ENCODE measurements around the gene DCP1B.
A peak's percentile ranks its signal among the peaks of the same experiment; 100 is the strongest.

The DCP1B gene

DNA sequence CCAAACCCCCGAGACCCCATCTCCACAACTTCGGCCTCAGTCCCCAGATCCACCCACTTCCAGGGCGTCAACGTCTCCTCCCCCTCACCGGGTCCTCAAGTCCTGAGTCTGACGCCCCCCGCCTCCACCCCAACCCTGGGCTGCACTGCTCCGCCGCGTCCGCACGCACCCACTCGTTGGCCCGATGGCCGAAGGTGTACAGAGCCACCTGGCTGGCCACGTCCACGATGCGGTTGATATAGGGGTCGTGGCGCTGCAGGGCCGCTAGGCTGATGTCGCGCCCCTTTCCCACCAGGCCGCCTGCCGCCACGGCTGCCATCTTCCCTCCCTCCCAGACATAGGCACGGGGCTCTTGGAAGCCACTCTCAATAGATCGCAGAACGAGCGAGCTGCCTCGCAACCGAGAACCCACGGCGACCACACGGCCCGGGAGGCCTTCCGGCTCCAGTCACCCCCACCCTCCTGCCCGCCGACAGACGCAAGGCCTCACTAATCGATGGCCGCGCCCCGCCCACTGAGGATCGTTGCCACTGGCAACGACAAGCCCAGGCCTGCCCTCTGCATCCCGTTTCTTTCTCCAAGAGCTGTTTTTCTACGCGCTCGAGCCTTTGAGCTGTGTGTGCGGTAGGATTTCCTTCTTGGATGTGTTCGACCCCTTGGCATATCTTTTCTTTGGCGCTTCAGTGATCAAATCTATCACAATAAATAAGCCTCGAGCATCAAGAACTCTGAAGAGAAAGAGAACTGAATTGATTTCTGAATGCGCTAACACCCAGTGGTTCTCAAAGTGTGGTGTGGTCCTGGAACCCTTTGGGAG lies at the start of gene DCP1B:
Gene DCP1B (minus strand): TSS at position 345 of the 817 bp plus-strand sequence. CDS start 26 bp downstream, at position 319.
- DNase-seq (ENCODE audit: low read depth in 3 of 3) = peak; percentile 87 to 94 (median 93)

GRCh38 chr12:2053691-2054090 lies 49.4 kb upstream of the DCP1B start:
- no peak for DNase-seq (ENCODE audit: low read depth in 3 of 3)

DNA sequence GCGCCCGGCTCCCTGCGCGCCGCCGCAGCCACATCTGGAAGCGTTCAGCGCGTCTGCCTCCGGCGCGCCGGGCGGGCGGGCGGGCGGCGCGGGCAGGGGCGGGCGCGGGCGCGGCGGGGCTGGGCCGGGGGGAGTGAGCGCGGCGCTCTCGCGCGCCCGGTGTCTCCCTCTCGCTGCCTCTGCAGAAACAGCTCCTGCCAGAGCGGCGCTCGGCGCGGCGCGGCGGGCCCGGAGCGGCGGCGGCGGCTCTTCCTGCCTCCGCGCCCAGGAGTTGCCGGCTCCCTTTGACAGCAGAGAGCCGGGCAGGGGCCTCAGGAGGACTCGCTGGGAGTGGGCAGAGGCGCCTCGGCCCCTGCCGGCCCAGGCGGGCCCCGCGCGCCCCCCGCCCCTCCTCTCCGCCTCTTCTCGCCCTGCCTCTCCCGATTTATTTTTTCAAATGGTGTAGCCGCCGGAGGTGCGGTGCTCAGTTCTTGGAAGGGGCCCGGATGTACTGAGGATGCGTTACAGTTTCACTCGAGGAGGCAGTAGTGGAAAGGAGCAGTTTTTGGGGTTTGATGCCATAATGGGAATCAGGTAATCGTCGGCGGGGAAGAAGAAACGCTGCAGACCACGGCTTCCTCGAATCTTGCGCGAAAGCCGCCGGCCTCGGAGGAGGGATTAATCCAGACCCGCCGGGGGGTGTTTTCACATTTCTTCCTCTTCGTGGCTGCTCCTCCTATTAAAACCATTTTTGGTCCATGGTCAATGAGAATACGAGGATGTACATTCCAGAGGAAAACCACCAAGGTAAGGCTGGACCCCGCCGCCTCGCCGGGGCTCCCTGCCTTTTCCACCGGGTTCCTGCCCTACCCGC lies 48.8 kb upstream of the DCP1B start, which contains the start of gene CACNA1C:
Gene CACNA1C (plus strand): TSS at position 162 of the 853 bp plus-strand sequence. CDS start 576 bp downstream, at position 738.
- DNase-seq (ENCODE audit: low read depth in 3 of 3) = peak in 1 of 3 donors; percentile 31

DNA sequence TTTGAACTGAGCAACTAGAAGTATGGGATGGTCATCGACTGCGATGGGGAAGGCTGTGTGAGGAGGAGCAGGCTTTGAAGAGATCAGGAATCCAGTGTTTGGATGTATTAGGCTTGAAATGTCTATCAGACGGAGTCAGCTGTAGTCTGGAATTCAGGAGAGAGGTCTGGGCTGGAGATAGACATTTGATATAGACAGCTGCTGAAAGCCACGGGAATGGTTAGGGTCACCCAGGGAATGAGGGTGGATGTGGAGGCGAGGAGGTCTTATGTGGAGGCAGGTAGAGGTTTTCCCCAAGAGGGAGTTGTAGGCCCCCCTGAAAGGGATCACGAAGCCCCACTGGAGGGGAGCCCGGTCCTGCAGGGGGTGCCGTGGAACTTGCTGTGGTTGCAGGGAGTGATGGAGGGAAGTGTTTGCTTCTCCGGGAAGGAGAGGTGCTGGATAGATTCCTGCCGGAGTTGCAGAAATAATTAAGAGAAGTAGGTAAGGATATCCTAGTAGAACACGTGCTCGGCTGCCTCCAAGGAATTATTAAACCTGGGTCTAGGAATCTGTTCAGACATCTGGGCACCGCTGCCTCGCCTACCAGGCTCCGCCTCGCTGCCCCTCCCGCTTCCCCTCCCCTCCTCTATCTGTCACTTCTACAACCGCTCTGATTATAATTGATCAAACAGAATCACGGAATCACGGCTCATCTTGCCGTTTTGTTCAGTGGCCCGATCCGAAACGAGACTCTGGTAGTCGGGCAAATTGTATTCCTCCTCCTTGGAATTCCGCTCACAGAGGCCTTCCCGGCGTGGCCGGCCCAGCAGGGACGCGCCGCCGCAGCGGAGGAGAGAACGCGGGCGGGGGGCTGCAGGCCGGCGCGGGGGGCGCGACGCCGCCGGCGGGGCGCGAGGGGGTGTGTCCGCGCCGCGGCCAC lies 47.7 kb upstream of the DCP1B start:
- DNase-seq (ENCODE audit: low read depth in 3 of 3) = no peak

DNA sequence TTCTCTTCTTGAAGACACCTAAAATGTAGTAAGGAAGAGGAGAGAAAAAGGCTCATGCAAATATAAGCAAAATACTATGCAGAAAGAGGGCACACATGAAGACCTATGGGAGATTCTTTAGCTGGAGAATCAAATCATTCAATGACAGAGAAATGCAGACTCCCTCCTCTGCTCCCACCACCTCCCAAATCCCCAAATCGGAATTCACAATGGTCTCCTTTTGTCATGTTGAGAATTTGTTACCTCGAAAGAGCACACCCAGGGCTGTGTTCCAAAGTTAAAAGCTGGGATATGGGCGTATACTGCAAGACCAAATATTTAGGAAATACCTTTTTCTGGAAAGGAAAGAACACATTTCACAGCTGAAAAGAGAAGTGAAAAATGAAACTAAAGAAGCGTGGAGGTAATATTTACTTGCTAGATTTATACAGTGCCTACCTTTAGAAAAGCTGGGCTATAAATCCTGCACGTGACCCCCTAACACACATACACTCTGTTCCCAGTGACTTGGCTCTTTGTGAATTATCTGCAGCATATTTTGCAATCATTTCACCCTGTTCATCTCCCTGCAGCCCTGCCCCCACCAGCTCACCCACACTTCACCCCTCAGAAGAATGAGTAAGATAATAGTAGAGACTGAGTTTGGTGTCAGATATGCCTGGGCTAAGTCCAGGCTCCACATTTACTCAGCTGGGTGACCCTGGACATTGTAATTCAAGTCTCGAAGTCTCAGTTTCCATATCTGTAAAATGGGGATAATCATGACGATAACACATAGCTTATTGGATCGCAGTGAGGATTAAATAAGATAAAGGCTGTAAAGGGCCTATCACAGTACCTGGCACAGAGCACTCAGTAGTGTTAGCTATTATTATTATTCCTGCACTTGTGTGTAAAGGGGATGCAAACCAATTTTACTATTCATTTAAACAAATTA lies 45.6 kb upstream of the DCP1B start:
- DNase-seq (ENCODE audit: low read depth in 3 of 3) = no peak

GRCh38 chr12:2047752-2048151 lies 43.5 kb upstream of the DCP1B start:
- no peak for DNase-seq (ENCODE audit: low read depth in 3 of 3)

DNA sequence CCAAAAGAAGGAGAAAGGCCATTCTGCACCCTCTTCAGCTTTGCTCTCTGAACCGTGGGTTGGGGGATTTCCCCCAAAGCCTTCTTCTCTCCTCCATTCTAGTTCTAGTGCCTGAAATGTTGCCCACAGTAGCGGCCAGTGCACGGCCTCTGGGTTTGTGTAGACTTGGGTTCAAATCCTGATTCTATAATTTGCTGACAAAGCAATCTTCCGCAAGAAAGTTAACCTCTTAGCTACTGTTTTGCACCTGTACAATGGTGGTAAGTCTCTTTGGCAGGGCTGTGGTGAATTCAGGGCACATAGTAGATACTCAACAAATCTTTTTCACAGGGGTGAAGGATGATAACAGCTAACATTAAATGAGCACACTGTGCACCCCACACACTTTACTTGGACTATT lies 42.7 kb upstream of the DCP1B start:
- no peak for DNase-seq (ENCODE audit: low read depth in 3 of 3)

GRCh38 chr12:2044165-2044564 lies 39.9 kb upstream of the DCP1B start:
- DNase-seq (ENCODE audit: low read depth in 3 of 3) = no peak

DNA sequence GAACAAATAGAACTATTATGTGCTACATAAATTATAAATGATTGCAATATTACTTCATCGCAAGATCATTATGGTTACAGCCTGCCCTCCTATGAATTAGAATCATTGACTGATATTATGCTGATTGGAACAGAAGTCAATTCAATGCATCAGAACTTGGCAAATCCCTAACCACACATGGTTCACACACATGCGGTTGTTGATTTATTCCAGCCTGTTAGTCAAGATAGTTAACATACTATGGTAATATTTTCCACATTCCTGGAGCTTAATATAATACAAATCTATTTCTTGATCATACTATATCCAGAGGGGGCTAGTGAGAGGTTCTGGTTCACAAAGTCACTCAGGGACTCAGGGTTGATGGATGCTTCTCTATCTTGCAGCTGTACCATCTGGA lies 38.8 kb upstream of the DCP1B start:
- DNase-seq (ENCODE audit: low read depth in 3 of 3) = no peak

DNA sequence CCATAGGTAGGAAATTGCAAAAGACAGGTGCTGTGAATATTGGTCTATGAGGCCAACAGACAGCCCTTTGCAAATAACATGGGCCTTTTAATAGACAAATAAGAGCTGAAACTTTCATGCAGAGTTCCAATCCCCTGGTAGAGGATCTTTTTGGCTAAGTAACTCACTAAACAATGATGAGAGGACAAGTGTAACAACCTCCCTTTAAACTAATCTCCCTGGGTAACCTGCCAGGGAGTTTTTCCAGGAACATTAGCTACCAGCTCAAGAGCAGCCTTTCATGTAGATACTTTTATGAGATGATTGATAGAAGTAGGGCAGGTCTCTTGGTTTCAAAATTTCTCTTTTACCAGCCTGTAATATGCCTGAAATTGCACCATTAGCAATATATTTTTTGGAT lies 34.8 kb upstream of the DCP1B start:
- no peak for DNase-seq (ENCODE audit: low read depth in 3 of 3)

DNA sequence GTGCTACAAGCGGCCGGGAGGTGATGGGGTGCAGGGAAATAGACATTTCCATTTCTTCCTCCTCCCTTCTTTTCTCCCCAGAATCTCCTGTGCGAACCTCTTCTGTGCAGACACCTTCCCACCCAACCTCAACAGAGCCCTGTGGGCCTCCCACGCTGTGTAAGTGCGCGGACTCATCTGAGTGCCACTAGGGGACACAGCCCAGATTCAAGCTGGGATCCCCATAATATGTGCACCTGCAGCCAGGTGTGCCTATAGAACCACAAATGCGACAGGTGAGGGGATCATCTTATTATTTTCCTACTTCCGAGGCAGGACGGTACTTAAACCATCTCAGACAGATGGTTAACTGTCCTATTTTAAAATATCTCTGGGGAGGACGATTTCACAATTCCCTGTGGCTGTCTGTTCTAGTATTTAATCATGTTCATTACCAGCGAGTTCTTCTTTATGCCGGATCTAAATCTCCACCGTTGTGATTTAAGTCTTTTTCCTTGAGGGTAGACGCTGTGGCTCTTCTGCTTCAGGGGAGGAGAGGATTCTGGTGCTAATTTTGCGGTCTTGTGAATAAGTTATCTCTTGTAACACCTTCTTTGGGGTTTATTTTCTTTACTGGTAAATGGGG lies 31.3 kb upstream of the DCP1B start:
- DNase-seq (ENCODE audit: low read depth in 3 of 3) = no peak

DNA sequence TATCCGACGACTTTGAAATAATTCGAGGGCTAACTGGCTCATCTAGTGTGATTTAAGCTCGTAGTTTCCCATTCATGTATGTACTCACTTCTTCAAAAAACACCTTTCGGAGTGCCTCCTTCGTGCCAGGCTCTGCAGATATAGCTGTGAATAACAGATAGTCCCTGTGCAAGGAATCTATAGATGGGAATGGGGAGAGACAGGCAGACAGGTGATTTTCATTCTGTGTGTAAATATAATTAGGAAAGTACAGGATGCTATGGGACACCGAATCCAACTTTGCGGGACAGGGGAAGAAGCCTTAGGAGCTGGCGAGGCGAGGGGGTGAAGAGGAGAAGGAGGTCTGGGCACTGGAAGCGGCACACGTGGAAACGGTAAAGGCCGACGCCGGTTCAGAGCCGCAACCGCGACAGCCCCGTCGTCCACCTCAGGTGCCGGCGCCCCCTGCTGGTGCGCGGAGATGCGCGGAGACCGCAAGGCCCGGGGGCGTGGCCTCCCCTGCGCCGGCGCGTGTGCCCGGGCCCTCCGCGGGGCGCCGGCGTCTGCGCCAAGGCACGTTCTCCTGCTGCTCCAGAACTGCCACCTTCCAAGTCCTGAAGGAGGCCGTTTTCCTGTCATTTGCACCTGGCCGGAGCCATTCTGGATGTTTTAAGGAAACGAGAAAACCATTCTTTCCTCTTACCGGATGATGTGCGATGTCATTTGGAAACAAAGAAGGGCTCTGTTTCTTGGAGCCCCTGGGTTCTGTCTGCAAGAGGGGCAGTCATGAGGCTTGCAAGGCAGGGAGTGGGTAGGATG lies 30.6 kb upstream of the DCP1B start:
- DNase-seq (ENCODE audit: low read depth in 3 of 3) = peak; percentile 68 to 86 (median 74)

DNA sequence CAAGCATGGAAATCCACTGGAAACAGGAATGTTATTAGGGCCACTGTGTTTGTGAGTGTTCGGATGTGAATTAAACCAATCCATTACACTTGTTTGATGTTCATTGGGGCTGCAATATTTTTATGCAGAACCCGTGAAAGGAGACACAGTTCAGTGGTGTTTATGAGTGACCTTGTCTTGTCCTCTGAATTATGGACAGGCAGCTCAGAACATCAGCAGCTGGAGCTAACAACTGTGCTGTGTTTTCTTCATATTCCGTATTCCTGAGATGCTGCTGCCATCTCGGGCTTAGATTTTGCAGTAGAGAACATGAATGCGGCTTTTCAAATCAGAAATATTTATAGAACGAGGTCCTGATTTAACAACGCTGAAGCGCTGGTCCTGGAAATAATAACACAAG lies 28.2 kb upstream of the DCP1B start:
- DNase-seq (ENCODE audit: low read depth in 3 of 3) = no peak

DNA sequence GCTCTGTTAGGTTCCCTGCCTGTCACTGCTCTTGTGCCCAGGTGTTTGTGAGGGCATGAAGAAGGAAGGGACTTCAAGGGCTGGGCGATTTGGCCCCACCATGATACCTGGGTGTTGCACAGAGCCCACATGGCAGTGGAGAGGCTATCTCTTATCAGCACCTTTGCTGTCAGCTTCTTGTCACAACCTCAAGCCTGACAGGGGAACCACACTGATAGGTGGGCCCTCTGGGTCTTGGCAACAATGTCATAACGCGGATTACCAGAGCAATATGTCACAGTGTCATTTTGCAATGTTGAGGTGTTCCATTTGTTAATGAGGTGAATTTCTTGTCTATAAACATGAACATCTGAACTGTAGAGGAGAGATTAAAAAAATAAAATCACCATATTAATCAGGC lies 25.6 kb upstream of the DCP1B start:
- DNase-seq (ENCODE audit: low read depth in 3 of 3) = no peak

DNA sequence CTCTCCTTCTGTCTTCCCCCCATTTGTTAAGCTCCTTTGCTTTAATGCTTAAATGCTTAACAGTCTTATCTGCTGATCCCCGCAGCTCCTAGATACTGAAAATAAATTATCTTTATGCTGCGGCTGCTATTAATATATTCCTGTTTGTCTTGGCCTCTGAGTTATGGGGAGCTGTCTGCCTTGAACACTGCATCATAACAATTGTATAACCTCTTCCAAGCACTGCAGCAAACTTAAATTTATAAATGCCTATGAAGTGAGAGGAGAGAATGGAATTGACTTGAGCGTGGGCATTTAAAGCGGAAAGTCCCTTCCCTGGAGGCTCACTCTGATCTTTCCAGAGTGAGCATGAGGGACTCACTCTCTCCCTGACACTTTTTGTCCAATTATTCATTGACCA lies 23.1 kb upstream of the DCP1B start:
- DNase-seq (ENCODE audit: low read depth in 3 of 3) = no peak

GRCh38 chr12:2023365-2023764 lies 19.1 kb upstream of the DCP1B start:
- DNase-seq (ENCODE audit: low read depth in 3 of 3) = no peak

- DNase-seq (ENCODE audit: low read depth in 3 of 3) = no peak
Observed at GRCh38 chr12:2020511-2020910, 16.3 kb upstream of the DCP1B start.

GRCh38 chr12:2019126-2019525 lies 14.9 kb upstream of the DCP1B start:
- no peak for DNase-seq (ENCODE audit: low read depth in 3 of 3)

GRCh38 chr12:2018391-2018790 lies 14.1 kb upstream of the DCP1B start:
- no peak for DNase-seq (ENCODE audit: low read depth in 3 of 3)
